GM12873 (cell line): ENCODE results near the gene IFNE.
A peak's percentile ranks its signal among the peaks of the same experiment; 100 is the strongest.

Source experiments
- CTCF ChIP-seq: IDR thresholded peaks from 2 replicates; pipeline ENCODE4 v1.5.1; 2012; ENCODE audit warnings: low read depth, mild to moderate bottlenecking, moderate library complexity, low read length, control low read depth; ENCODE audit not compliant: insufficient read depth; ENCODE audit errors: missing control alignments

The IFNE gene

GRCh38 chr9:21434202-21435014, 47.7 kb downstream of the IFNE start:
- TF ChIP-seq CTCF, result peak; percentile 54

- no peak for TF ChIP-seq CTCF
These were observed 49.3 kb downstream of the IFNE start for GRCh38 chr9:21432672-21433425.
